HEK293T (cell line): ENCODE measurements around the gene UTP4.

Experiments used
- ARNT ChIP-seq: fragments of 450-650 bp; IDR thresholded peaks from 2 replicates; pipeline ENCODE4 v1.6.1; 2017; ENCODE audit warnings: mild to moderate bottlenecking
- BHLHE40 ChIP-seq: fragments of 450-650 bp; IDR thresholded peaks from 2 replicates; pipeline ENCODE4 v1.6.1; 2016; ENCODE audit warnings: mild to moderate bottlenecking, moderate library complexity, borderline replicate concordance
- CTBP1 ChIP-seq: fragments of 450-650 bp; IDR thresholded peaks from 2 replicates; pipeline ENCODE4 v1.6.1; 2016; ENCODE audit warnings: borderline replicate concordance
- FOXA1 ChIP-seq: fragments of 450-650 bp; IDR thresholded peaks from 2 replicates; pipeline ENCODE4 v1.6.1; 2016; ENCODE audit warnings: mild to moderate bottlenecking
- HDGF ChIP-seq: fragments of 450-650 bp; IDR thresholded peaks from 2 replicates; pipeline ENCODE4 v1.6.1; 2017; ENCODE audit warnings: antibody characterized with exemption, borderline replicate concordance
- LEF1 ChIP-seq: fragments of 450-650 bp; IDR thresholded peaks from 2 replicates; pipeline ENCODE4 v1.6.1; 2017; ENCODE audit warnings: mild to moderate bottlenecking, borderline replicate concordance
- NFRKB ChIP-seq: fragments of 450-650 bp; IDR thresholded peaks from 2 replicates; pipeline ENCODE4 v1.6.1; 2016; ENCODE audit warnings: mild to moderate bottlenecking, moderate library complexity
- SP1 ChIP-seq: fragments of 450-650 bp; IDR thresholded peaks from 2 replicates; pipeline ENCODE4 v1.6.1; 2017
- SUZ12 ChIP-seq: fragments of 450-650 bp; IDR thresholded peaks from 2 replicates; pipeline ENCODE4 v1.6.1; 2016; ENCODE audit warnings: mild to moderate bottlenecking
- TARDBP ChIP-seq: fragments of 450-650 bp; IDR thresholded peaks from 2 replicates; pipeline ENCODE4 v1.6.1; 2016
- ZNF384 ChIP-seq: fragments of 450-650 bp; IDR thresholded peaks from 2 replicates; pipeline ENCODE4 v1.6.1; 2016

DNA sequence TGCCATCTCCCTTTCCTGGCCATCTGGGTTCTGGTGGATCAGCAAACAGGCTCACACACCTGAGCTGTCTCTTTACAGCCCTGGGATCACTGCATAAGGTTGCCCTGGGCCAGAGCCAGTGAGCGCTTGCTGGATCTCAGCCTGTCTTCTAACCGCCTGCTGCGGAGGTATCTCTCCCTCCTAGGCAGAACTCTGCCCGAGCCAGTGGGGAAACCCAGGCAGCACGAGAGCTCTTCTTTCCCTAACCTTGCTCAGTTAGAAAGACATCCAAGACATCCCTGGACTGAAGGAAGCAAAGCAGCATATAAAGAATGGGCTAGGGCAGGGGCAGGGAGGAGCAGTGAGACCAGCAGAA lies 20.6 kb upstream of the UTP4 start:
- TF ChIP-seq NFRKB, result no peak
- no peak for TF ChIP-seq HDGF
- no peak for TF ChIP-seq TARDBP
- TF ChIP-seq ARNT, result no peak
- TF ChIP-seq BHLHE40, result no peak
- TF ChIP-seq ZNF384, result no peak
- no peak for TF ChIP-seq CTBP1
- no peak for TF ChIP-seq FOXA1
- TF ChIP-seq SP1, result no peak
- no peak for TF ChIP-seq LEF1
- TF ChIP-seq SUZ12, result no peak
